C4-2B (cell line): ENCODE measurements around the gene ZDHHC8.

Experiments
- H3K27ac ChIP-seq: fragments of 450-650 bp; 2 replicates; pipeline ENCODE4 v1.5.1; 2017
- ZFX ChIP-seq: fragments of 450-650 bp; IDR thresholded peaks from 2 replicates; pipeline ENCODE4 v1.6.1; 2017
- TF ChIP-seq, protein P1 (sequence below): fragments of 450-650 bp; conservative IDR thresholded peaks from 2 replicates; pipeline ENCODE4 v1.5.1; 2017; ENCODE audit warnings: mild to moderate bottlenecking

Gene ZDHHC8

DNA sequence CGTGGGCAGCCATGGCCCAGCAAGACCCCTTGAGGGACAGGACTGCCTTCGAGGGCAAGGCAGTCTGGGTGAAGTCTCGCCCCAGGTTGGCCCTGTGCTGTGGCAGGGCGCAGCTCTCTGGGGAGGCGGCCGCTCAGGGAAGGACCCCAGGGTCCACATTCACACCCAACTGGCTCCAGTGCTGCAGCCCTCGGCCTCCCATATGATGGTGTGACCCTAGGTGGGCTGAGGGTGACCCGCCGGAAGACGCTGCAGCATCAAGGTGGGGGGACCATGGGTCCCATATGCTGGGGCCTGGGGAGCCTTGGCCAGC lies 47.3 kb downstream of the ZDHHC8 start:
- TF ChIP-seq, protein P1, sequence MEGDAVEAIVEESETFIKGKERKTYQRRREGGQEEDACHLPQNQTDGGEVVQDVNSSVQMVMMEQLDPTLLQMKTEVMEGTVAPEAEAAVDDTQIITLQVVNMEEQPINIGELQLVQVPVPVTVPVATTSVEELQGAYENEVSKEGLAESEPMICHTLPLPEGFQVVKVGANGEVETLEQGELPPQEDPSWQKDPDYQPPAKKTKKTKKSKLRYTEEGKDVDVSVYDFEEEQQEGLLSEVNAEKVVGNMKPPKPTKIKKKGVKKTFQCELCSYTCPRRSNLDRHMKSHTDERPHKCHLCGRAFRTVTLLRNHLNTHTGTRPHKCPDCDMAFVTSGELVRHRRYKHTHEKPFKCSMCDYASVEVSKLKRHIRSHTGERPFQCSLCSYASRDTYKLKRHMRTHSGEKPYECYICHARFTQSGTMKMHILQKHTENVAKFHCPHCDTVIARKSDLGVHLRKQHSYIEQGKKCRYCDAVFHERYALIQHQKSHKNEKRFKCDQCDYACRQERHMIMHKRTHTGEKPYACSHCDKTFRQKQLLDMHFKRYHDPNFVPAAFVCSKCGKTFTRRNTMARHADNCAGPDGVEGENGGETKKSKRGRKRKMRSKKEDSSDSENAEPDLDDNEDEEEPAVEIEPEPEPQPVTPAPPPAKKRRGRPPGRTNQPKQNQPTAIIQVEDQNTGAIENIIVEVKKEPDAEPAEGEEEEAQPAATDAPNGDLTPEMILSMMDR, result no peak
- no peak for TF ChIP-seq ZFX

DNA sequence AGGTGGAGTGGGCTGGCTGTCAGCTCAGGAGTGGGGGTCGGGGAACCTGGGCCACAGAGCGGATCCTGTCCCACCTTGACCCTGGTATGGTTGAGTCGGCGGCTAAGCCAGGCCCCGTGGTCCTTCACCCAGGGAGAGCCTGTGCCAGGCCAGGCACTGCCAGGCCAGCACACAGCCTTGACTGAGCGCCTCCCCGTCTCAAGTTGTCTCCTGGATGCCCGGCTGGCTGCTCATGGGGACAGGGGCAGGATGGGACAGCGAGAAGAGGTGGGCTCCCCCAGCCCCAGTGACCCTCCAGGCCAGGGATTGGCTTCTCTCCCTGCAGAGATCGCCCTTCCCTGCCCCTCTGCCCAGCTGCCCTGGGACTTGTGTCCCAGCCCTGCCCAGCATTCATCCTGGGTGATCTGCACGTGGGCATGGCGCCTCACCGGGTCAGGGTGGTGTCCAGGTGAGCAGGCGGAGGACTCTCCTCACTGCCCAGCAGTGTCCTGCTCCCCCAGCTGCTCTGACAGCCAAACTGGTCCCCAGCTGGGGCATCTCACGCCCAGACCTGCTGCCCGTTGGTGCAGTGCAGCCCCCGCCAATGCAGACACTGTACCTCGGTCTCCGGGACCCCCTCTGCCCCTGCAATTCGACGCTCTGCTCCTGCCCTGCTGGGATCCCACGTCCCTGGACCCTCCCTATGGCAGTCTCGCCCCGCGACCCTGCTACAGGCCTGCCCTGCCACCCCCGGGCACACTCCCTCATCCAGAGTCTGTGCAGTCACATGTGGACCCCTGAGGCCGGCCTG lies 48.0 kb downstream of the ZDHHC8 start:
- TF ChIP-seq ZFX, result no peak
- TF ChIP-seq, protein P1, result no peak

More for the DNA sequence above, 47.3 kb downstream of the ZDHHC8 start:
- H3K27ac ChIP-seq, result no peak overlapping the region

DNA sequence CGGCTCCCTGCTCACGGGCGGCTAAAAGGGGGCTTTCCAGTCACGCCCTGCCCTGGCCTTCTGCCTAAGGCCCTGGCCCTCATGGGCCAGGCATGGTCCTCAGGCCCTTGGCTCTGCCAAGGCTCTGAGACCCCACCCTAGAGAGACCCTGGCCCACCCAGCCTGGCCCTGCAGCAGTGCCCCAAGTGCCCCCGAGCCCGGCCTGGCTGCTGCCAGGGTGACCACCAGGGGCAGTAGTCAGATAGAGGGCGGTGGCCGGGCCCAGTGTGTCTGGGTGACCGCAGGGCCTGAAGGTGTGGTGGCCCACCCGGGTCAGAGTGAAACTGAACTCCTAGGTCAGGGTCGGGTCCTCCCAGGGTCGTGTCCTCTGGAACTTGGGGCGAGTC lies 48.6 kb downstream of the ZDHHC8 start:
- H3K27ac ChIP-seq, result no peak overlapping the region

More for the DNA sequence above, 48.0 kb downstream of the ZDHHC8 start:
- H3K27ac ChIP-seq, result no peak overlapping the region

DNA sequence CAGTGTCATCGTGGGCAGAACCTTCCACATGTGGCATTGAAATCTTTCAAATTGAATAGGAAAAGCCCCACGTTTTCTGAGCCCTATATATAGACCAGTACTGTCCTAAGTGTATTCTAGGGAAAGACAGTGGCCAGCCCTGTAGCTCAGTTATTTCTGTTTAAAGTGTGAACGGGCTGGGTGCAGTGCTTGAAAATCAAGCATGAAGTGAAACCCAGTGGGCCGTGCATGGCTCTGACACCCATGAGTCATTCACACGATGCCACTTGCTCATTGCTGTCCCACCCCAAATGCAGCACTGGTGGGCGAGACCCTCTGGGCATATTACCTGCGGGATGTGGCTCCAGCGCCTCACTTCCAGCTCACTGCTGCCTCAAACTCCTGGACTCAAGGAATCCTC lies 49.0 kb downstream of the ZDHHC8 start:
- H3K27ac ChIP-seq, result no peak overlapping the region
- TF ChIP-seq, protein P1, result no peak; the same call in 1 of the 2 replicates
- TF ChIP-seq ZFX, result no peak

More for the DNA sequence above, 48.6 kb downstream of the ZDHHC8 start:
- TF ChIP-seq, protein P1, result no peak; the same call in 1 of the 2 replicates
- no peak for TF ChIP-seq ZFX

DNA sequence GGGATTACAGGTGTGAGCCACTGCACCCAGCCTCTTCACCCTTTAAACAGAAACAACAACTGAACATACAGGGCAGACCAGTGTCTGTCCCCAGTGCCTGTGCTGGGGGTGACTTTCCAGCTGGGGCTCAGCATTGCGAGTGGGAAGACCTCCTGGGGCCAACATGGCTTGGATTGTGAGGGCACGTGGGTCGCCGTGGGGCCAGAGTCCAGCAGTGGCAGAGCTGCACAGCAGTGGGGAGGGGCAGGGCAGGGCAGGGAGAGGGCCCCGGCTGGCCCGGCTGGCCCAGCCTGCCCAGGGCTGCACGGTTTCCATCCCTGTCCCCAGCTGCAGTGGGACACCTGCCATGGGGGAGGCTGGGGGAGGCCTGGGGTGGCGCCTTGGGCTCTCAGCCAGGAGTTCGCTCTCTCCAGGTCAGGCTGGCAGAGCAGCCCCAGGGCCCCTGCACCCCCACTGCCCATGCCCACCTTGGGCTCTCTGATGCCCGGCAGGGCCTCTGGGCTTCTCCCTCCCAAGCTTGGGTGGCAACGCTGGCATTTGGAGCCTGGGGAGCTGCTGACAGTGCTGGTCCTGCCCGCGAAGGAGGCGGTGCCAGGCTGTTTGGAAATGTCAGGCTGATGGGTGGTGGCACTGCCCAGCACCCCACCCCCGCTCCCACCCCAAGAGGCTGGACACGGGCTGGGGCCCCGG lies 49.7 kb downstream of the ZDHHC8 start:
- TF ChIP-seq, protein P1, result no peak
- no peak for TF ChIP-seq ZFX
- no peak overlapping the region for H3K27ac ChIP-seq

DNA sequence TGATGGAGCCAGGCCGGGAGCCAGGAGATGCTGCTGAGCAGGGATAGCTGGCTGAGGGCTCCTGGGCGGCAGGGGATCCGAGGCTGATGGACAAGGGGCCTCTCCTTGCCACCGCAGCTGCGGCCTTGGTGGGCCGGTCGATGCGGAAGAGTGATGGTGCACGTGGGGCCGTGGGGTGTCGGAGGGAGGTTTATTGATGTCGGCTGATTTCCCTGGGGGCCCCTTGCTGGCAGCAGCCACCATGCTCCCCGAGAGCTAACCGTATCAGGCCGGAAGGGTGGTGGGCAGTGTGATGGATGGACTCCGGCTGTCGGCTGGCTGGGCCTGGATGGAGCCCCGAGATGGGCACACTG lies 50.3 kb downstream of the ZDHHC8 start:
- no peak overlapping the region for H3K27ac ChIP-seq
- TF ChIP-seq ZFX, result no peak
- TF ChIP-seq, protein P1, result no peak

DNA sequence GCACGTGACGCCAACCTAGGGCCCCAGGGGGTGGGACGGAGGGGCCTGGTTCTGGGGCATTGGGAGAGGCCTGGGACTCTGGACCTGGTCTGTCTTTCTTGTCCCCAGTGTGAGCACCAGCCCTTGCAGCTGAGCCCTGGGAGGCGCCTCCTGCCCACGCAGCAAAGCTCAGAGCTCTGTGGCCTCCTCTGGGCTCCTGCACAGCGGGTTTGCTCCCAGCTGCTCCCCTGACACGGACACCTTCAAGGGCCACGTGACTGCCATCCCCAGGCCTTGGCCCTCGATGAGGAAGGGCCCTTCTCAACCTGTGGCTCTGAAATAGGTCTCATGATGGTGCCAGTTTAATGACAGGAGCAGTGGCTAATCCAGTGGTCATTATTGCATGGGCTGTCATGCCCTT lies 50.8 kb downstream of the ZDHHC8 start:
- no peak for TF ChIP-seq ZFX
- TF ChIP-seq, protein P1, result no peak
- H3K27ac ChIP-seq, result no peak overlapping the region
